Left renal cortex interstitium (tissue), 4 donors: ENCODE results near the gene CCDC8. TPM values are rescaled to one million over a fixed set of nuclear protein-coding genes. Genes with fewer than 3 reads are reported as not detected.
"Not testable (repeated sequence)": the region's sequence is repeated elsewhere in the genome, so short reads cannot be mapped to it uniquely, and the experiment has no call there.

ENCODE experiments used
- DNase-seq, 4 donors: peaks; one replicate each; pipeline ENCODE4 v3.0.0-alpha.2; 2013; ENCODE audit warnings: low read depth in 4 of 4, low spot score in 2 of 4, missing footprints in 1 of 4
- polyA plus RNA-seq, 4 donors: library from polyadenylated mRNA; unstranded; fragments of 120-200 nt; gene quantifications; one replicate each; pipeline ENCODE4 v1.2.1, GENCODE V29; 2013; ENCODE audit not compliant: insufficient read length in 4 of 4

CCDC8 gene, protein sequence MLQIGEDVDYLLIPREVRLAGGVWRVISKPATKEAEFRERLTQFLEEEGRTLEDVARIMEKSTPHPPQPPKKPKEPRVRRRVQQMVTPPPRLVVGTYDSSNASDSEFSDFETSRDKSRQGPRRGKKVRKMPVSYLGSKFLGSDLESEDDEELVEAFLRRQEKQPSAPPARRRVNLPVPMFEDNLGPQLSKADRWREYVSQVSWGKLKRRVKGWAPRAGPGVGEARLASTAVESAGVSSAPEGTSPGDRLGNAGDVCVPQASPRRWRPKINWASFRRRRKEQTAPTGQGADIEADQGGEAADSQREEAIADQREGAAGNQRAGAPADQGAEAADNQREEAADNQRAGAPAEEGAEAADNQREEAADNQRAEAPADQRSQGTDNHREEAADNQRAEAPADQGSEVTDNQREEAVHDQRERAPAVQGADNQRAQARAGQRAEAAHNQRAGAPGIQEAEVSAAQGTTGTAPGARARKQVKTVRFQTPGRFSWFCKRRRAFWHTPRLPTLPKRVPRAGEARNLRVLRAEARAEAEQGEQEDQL
- polyA plus RNA-seq: 10 to 100 TPM; 52.0 to 76.4 (median 60.9) TPM

DNA sequence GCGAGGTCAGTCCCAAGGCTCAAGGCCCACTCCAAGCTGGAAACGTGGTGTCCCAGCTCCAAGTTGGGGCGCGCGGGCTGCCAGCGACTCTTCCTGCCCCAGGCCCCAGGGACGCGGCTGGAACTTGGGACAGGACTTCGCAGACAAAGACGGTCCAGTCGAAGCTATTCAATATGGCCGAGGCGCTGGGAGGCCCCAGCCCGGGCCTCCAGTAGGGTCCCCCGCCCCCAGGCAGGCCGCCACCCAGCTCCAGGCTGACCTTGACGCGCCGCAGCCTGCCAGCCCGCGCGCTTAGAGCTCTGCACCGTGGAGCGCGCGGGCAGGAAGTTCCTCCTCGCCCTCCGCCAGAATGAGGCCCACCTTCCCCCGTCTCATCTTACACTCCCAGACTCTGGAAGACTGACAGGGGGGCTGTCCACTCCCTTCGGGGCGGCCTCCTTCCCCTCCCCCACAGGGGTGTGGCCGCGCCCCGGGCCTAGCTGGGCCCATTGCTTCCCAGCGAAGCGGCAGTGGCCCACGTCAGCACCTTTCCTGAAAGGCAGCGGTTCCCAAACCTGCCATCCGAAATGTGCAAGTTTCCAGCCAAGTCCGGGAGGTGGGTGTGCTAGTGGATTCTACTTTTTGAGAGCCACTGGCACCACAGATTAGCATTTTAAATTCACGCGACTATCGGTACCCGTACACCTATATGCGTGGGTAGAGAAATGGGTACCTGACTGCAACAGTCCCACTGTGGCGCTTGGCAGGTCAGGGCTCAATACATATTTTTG is at the start of gene CCDC8:
Gene CCDC8 (minus strand): TSS at position 303 of the 770 bp plus-strand sequence. CDS start 754 bp downstream, outside the sequence.
- peak in 3 of 4 donors; percentile 89 to 95 (median 93) for DNase-seq

DNA sequence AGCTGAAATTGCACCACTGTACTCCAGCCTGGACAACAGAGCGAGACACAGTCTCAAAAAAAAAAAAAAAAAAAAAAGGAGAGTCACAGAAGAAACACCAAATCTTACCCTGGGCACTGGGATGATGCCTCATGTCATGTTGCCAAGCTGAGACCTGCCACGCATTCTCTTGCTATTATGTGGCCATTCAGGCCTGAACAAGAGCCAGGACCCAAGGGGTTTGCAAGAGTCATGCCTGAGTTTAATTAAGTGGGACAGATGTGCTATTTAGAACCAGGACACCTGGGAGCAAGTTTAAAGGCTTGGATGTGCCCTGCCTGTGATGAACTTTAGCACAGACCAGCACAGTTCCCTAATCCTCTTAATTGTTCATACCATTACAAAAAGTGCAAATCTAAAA is 48.2 kb upstream of the CCDC8 start:
- no peak for DNase-seq

DNA sequence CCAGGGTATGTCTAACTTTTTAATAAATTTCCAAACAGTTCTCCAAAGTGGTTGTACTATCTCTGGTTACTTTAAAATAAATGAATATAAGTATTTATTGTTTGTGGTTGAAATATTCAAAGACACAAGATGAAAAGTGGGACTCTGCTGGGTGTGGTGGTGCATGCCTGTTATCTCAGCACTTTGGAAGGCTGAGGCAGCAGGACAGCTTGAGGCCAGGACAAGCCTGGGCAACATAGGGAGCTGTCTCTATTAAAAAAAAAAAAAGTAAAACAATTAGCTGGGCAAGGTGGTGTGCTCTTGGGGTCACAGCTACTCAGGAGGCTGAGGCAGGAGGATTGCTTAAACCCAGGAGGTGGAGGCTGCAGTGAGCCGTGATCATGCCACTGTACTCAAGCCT is 47.6 kb upstream of the CCDC8 start:
- DNase-seq: no peak

DNA sequence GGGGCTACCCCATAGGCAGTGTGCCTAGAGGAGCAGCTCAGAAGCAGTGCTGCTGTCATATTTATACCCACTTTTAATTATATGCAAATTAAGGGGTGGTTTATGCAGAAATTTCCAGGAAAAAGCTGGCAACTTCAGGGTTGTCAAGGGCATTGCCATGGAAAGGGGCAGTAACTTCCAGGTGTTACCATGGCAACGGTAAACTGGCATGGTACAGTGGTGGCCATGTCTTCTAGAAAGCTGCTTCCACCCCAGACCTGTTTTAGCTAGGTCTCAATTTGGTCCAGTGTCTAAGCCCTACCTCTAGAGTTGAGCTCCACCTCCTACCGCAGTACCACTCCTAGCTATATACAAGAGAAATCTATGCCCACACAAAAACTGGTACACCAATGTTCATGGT is 46.7 kb upstream of the CCDC8 start:
- DNase-seq: no peak

DNA sequence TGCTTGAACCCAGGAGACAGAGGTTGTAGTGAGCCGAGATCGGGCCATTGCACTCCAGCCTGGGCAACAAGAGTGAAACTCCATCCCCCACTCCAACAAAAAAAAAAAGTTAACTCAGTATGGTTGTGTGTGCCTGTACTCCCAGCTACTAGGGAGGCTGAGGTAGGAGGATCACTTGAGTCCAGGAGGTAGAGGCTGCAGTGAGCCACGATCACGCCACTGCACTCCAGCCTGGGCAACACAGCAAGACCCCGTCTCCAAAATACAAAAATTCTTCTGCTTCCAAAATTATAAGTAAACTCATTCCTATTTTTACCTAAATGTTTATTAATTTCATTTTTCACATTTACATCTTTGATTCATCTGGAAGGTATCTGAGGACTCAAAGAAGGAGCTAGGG is 43.6 kb upstream of the CCDC8 start:
- no peak for DNase-seq

DNA sequence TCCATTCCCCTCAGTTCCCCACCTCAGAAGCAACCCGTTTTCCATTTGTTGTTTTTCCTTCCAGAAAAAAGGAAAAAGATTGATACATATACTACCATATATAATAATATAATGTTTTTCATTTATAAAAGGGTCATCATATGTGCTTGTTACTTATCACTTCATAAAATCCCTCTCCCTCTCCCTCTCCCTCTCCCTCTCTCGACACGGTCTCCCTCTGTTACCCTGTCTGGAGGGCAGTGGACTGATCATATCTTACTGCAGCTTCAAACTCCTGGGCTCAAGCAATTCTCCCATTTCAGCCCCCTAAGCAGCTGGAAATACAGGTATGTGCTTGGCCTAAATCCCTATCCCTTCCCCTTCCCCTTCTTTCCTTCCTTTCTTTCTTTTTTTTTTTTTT is 40.9 kb upstream of the CCDC8 start:
- DNase-seq: no peak

DNA sequence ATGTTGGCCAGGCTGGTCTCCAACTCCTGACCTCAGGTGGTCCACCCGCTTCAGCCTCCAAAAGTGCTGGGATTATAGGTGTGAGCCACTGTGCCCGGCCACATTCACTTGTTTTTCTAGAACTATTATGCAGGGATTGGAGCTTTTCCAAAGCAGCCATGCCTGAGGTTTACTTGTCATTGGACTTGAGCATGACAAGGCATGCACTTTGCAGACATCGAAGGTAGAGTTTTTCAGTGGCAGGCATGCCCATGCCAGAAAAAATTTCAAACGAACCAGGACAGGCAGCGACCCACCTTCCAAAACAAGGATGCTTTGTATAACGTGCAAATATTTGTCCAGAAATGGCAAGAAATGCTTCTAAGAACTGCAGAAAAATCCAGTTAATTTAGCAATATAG is 40.3 kb upstream of the CCDC8 start:
- DNase-seq: no peak

DNA sequence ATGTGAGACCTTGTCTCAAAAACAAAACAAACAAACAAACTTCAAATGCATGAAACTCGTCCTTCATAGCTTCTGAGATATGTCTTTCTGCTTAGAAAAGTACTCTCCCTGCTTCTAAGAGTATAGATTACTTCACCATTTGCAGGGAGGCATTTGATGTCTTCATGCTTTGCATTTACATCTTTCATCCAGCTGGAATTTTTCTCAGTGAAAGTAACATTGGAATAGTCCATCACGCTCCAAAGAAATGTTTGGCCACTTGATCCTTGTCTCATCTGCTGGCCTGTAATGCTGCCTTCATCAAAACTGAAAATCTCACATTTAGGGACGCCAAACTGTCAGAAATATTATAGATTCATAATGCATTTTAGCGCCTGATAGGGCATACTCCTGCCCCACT is 38.8 kb upstream of the CCDC8 start:
- DNase-seq: no peak

DNA sequence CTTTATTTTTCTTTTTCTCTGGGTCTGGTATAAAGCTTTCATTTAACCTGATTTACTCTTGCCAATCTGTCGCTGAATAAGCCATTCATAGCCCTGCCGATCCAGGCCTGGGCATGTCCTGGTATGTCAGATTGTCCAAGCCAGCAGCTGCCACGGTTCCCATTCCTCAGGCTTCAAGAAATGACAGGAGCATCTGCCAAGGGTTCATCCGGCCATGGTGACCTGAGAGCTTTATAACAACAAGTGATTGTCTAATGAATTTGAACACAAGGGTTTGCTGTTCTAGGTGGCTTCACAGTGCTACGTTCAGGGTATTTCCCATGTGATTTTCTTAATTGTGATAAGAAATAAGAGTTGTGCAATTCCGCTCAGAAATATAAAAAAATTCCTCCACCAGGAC is 38.0 kb upstream of the CCDC8 start:
- no peak for DNase-seq

DNA sequence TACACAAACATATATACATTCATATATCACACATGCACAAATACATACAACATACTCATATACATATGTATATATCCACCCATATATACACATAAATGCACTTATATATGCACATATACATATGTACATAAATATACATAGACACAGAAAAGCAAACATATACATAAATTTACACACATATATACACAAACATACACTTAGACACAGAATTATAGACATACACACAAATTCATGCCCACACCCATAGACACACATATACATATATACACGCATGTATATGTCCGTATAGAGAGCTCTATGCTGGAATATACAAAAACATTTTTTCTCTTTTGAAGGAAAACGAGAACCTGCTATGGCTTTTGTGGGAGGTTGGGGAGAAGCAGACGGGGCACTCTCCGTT is 37.4 kb upstream of the CCDC8 start:
- no peak for DNase-seq

DNA sequence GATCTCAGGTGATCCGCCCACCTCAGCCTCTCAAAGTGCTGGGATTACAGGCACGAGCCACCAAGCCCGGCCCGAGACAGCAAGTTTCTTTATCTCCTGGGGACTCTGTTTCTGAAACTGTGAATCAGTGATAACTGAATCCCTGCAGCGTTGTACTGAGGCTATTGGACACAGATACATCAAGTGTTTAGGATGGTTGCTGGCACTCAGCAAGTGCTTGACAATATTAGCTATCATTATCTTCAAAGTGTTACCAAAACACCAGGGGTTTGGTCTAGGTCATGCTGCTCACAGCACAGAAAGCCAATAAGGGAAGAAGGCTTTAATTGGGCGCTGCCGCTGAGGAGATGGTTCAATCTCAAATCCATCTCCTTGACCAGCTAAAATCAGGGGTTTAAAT is 35.9 kb upstream of the CCDC8 start:
- DNase-seq: no peak

DNA sequence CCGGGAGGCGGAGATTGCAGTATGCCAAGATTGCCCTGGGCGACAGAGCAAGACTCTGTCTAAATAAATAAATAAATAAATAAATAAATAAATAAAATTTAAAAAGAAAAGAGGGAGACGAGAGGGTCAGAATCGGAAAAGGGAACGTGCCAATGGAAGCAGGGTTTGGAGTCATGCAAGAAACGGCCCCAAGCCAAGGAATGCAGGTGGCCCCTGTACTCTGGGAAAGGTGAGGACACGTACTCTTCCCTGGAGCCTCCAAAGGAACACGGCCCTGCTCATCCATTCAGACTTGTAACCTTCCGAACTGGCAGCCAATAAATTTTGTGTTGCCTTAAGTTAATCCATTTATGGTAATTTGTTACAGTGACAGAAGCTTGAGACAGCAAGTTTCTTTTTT is 35.2 kb upstream of the CCDC8 start:
- DNase-seq: no peak

DNA sequence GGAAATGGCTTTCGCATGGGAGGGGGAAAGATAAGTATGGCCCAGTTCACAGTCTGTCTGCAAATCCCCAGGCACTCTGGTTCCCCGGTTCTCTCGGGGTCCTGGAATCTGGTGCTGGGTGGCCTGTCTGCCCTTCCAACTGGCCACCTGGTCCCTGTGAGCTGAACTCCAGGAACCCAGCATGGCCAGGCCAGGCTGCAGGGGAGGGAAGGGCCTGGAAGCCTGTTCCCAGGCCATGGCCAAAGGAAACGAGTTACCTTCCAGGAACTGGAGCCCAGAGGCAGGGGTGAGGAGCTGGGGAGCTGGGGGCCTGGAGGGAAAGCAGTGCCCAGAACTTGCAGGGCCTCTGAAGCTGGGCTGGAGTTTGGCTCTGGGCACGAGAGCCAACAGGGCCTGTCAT is 34.5 kb upstream of the CCDC8 start:
- no peak for DNase-seq

DNA sequence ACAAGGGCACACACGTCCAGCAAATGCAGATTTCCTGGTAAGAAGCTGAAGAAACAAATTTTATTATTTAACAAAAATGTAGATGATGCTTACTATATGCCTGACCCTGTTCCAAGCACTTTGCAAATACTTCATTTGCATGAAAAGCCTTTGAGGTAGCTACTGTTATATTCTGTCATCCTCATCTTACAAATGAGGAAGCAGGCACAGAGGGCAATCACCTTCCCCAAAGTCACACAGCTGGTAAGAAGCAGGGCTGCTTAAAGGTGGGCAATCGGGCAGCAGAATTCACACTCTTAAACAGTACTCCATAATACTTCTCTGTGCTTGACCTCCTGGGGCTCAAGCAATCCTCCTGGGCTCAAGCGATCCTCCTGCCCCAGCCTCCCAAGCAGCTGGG is 33.6 kb upstream of the CCDC8 start:
- DNase-seq: no peak

DNA sequence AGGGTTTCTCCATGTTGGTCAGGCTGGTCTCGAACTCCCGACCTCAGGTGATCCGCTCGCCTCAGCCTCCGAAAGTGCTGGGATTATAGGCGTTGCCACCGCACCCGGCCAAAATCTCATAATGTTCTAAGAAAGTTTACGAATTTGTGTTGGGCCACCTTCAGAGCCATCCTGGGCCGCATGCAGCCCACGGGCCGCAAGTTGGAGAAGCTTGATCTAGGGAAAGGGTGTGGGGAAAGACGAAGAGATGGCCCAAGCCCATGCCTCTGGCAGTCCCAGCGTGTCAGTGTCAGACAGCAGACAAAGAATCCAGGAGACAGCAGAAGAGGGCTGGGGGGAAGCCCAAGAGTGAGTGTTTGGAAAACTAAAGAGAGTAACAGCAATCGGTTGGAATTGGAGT is 32.7 kb upstream of the CCDC8 start:
- no peak for DNase-seq

DNA sequence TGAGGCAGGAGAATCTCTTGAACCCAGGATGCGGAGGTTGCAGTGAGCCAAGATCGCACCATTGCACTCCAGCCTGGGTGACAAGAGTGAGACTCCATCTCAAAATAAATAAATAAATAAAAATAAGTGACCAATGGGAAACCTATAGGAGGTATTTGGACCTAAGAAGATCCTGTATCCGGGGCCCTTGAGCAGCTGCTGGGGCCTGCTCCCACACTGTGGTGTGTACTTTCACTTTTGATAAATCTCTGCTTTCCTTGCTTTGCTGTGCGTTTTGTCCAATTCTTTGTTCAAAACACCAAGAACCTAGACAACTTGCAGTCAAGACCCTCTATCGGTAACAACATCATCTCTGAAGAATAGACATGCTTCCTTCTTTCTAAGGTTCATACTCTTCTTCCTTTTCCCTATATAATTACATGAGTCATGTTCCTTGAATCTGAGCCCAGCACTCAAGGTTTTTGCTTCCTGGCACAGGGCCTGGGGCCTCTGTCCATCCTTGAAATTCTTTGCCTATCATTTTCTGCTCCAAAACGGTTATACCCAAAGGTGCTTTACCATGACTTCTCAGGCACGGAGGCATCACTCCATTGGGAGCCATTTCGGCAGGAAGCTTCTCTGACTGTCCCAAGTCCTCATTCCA is 29.6 kb upstream of the CCDC8 start:
- DNase-seq: no peak

DNA sequence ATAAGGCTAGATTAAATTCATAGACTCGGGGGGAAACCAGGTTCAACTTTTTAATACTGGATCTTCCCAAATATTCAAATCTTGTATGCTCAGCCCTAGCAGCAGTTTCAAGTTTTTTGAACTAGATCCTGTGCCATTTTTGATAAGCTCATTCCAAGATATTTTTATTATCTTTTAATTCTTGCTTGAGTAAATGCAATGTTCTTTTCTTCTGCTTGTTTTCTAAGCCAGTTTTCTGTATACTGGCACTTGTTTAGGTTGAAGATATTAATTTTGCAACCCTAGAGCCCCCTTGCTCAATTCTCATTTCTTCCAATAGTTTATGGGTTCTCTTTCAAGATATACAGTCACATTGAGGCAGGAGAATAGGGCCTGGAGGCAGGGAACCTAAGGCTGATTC is 28.5 kb upstream of the CCDC8 start:
- no peak for DNase-seq

DNA sequence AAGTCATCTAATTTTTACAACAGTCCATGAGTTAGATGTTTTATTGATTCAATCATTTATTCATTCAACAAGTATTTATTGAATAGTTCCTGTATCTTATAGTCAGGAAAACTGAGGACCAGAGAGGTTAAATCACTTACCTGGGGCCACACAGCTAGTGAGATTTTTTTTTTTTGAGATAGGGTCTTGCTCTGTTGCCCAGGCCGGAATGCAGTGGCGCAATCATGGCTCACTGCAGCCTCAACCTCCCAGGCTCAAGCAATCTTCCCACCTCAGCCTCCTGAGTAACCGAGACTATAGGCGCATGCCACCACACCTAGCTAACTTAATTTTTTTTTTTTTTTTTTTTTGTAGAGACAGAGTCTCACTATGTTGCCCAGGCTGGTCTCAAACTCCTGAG is 22.3 kb upstream of the CCDC8 start:
- not testable (repeated sequence) for DNase-seq

DNA sequence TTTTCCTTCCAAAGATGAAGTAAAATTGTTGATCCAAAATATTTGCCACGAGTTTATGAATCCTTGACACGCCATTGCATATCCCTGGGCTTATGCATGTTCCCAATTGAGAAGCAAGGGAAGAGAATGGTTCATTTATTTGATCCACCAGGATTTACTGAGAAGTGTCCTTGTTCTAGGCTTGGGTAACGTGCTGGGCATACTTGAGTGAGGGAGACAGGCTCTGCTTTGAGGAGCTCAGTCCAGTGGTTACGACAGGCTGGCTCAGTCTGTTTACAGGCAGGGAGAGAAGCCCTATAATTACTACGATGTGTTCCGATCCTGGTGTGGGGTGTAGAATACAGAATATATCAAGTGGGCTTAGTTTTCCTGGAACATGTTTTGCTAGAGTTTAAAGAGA is 21.6 kb upstream of the CCDC8 start:
- no peak for DNase-seq

DNA sequence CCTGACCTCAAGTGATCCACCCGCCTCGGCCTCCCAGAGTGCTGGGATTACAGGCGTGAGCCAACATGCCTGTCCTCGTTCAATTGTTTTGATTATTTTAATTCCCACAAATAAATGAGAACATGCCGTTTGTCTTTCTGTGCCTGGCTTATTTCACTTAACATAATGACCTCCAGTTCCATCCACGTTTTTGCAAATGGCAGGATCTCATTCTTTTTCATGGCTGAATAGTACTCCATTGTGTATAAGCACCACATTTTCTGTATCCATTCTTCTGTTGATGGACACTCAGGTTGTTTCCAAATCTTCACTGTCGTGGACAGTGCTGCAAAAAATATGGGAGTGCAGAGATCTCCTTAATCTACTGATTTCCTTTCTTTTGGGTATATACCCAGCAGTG is 20.1 kb upstream of the CCDC8 start:
- not testable (repeated sequence) for DNase-seq

DNA sequence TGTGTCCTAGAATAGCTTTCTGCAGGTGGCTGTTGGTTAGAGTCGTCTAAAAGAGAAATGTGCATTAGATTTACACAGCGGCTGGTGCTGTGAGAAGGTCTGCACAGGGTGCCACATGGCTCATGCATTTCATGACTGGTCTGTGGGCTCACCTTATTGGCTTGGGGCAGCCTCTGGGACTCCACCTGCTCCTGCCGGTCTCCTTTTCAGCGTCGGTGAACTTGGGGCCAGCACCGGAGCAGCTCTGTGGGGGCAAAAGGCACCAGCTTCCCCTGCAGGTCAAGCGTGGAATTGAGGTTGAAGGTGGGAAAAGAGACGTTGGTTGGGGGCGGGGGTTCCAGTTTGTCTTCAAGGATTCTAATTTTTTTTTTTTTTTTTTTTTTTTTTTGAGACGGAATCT is 18.5 kb upstream of the CCDC8 start:
- no peak for DNase-seq
